GM04503 (cell line): ENCODE results near the gene SKI.
"Not testable (repeated sequence)": the region's sequence is repeated elsewhere in the genome, so short reads cannot be mapped to it uniquely, and the experiment has no call there.

ENCODE experiments used
- DNase-seq: peaks from one replicate; pipeline ENCODE4 v3.0.0-alpha.2; 2012; ENCODE audit warnings: low read depth

The SKI gene

GRCh38 chr1:2320760-2321667, 92.9 kb downstream of the SKI start:
- DNase-seq: no peak

DNA sequence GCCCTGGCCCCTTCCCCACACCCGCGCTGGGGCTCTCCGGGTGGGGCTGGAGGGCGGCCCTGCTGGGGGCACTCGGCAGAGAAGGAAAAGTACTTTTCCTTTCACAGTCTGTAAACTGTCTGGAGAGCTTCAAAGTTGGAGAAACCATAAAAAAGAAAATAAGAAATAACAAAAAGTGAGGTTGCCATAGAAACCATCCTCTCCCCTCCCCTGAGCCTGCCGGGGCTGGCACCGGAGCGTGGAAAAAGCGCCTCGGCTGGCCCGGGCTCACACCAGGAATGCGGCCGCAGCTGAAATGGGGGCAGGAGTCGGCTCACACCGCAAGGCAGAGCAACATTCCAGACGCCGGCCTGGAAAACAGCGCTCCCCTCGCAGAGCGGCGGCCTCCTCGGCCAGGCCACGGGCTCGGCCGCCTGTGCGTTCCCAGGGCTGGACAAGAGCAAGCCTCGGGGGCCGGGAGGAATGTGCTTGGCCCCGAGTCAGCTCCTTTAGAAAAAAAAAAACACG, 94.0 kb downstream of the SKI start:
- DNase-seq: peak; percentile 69

- peak; percentile 27 for DNase-seq
These were observed 94.6 kb downstream of the SKI start for GRCh38 chr1:2322581-2323211.

DNA sequence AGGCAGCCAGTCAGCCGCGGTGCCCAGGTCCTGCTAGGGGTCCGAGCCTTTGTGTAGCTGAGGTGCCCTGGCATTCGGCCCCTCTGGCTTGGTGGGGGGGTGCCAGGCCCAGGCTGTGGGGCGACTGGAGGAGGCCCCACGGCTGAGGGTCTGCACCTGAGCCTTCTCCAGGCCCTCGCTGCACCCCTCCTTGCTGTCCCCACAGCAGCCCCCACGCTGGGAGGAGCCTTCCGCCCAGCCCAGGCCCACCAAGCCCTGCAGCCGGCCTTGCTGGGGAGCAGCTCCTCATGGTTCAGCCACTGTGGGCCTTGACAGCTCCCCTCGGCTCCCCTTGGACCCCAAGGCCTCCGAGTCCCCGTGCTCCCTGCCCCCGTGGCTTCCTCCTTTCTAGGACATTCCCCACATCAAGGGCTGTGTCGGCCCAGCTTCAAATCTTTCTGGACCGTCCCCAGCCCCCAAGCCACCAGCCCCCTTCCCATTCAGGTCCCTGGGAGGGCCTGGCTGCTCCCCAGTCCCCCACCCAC, 95.4 kb downstream of the SKI start:
- DNase-seq: no peak

GRCh38 chr1:2324553-2325366, 96.6 kb downstream of the SKI start:
- DNase-seq: no peak

- no peak for DNase-seq
These were observed 98.4 kb downstream of the SKI start for GRCh38 chr1:2326524-2326923.

- not testable (repeated sequence) for DNase-seq
These were observed 99.0 kb downstream of the SKI start for GRCh38 chr1:2327162-2327561.

DNA sequence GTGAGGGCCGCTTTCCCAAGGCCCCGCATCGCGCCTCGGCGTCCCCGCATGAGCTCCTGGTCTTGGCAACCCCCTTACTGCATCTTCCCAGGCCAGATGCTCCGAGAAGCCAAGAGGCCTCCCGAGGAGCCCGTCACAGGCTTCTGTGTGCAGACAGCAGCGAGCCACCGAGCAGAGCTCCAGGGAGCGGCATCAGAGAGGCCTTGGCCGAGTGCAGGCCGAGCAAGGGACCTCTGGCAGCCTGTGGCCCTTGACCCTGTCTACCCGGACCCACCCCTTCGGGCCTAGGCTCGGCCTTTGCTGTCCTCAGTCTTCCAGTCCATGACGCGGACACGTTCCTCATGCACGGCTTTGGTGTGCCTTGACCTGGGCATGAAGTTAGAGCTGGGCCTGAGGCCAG, 99.7 kb downstream of the SKI start:
- DNase-seq: no peak

DNA sequence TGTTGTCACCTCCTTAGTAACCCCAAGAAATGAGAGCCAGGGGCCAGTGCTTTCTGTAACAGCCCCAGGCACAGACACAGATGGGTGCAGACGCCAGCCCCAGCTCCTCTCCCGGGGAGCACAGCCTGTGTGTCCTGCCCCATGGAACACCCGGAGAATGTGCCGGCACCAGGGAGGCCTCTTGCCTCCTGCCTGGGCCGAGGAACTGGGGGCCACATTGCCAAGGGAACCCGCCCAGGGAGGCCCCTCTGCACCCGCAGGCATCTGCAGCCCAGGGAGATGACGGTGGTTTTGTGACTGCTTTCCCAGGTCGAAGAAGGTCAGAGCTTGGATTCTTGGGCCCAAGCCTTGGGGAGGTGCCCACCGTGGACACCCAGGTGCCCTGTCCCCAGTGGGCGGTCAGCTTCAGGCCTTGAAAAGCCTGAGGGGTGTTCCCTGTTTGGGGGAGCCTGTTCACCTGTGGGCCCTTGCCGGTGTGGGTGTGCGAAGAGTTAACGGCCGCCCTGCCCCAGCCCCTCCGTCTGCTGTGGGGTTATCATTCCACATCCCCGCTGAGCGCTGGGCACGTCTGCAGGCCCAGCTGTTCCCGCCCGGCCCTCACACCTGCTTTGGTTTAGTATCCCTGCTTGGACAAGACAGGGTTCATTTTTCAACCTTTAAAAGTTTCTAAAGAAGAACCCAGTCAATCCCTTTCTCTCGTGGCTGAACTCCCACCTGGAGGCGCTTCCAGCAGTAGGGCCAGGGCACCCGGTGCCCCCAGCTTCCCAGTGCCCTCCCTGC, 100.7 kb downstream of the SKI start:
- DNase-seq: no peak

DNA sequence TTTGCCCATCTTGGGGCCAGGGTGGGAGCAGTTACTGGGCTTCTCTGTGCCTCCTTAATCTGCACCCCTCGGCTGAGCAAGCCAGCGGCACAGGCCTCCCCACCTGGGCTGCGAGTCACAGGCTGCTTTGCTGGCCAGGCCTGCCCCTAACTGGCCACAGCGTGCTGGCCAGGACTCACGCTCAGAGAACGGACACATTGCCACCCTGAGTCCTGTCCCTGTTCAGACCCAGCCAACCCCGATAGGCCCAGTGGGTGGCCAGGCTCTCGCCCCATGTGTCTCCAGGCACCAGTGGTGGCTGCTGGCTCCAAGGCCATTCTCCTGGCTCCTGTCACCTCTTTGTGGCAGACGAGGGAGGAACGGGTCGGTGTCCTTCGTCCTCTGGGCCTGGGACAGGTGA, 101.9 kb downstream of the SKI start:
- DNase-seq: no peak

DNA sequence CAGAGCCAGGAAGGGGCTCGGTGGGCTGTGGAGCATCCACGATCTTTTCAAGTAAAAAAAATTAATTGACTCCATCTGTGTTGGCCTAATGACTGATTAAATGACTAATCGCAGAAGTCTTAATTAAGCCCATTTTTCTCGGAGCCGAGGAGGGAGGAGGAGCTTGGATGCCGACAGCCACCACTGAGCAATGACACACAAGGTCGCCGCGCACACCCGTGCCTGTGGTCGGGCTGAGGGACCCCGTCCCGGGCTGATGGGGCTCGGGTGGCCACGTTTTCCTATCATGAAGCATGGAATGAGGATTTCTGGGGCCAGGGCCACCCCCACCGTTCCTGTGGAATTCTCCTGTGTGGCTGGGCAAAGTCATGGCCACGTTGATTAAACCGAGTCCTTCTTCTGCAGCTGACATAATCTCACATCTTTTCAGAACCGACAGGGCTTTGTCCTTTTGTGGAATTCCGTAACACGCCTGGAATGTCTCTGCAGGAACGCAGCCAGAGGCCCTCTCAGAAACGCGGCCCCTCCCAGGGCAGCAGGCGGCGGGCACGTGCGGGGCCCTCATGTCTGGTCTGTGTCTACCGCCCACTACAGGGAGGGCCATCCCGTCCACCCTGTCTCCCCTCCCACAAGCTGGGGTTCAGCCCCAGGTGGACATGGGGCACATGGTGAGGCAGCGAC, 102.5 kb downstream of the SKI start:
- DNase-seq: peak; percentile 82

DNA sequence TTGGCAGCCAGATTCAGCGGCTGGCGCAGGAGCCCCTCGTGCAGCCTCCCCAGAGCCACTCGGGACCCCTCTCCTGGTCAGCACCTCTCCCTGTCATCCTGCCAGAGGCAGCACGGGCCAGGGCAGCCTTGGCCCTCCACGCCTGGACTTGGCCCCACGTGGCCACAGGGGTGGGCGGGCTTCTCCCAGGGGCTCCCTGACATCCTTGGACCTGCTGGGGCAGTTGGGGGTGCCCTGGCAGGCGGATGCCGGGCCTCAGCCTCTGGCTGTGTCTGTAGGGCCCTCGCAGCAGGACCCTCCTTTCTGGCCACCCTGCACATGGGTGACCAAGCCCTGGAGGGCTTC, 103.1 kb downstream of the SKI start:
- no peak for DNase-seq

- DNase-seq: not testable (repeated sequence)
These were observed 103.5 kb downstream of the SKI start for GRCh38 chr1:2331580-2331979.

DNA sequence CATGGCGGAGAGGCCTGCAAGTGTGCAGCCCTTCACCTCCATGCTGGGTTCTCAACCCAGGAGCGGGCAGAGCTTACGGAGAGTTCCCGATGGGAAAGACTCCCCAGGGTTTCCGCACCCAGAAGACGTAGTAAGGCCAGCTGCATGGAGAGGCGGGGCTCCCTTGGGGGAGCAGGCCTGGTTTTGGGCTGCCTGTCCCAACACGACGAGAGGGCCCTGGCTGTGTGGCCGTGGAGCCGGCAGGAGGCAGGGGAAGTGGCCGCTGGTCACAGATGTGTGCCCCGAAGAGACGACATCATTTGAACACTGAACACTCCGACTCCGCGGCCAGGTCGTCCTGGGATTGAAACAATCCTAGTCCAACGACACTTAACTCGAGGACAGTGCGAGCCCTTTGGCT, 106.2 kb downstream of the SKI start:
- no peak for DNase-seq

- DNase-seq: no peak
These were observed 106.9 kb downstream of the SKI start for GRCh38 chr1:2334883-2335534.

DNA sequence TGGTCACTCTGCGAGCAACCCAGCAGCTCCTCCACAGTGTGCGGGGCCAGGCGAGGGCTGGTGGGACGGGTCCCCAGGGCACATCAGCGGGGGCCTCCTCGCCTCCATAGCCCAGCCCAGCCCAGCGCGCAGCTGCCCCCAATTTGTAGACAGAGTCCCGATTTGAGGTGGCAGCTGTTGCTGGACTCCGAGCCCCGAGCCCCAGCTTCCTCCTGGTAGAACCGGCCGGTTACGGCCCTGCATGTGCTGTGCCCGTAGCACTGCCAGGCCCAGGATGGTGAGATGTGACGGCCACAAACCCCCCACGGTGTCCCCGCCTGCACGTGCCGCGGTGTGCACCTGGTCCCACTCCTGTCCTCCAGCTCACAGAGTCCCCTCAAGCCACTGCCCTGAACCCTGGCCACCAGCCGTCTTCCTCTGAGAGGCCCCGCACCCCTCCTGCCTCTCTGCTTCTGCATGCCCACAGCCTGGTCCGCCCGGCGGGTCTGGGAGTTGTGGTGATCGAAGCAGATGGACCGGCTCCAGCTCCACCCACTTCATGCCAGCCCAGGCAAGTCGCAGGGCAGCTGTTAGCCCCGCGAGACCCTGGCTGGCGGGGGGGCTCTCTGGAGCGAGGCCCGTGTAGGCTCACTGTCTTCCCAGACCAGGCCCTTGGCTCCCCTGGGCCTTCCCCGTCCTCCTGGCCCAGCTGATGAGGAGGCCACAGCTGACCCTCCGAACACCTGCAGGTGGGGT, 107.8 kb downstream of the SKI start:
- no peak for DNase-seq

- no peak for DNase-seq
These were observed 108.4 kb downstream of the SKI start for GRCh38 chr1:2336499-2336898.

GRCh38 chr1:2337081-2337480, 109.0 kb downstream of the SKI start:
- DNase-seq: no peak

GRCh38 chr1:2337501-2337900, 109.4 kb downstream of the SKI start:
- no peak for DNase-seq
